Breast epithelium (tissue), 4 donors: ENCODE measurements around the gene CRYBB2. TPM values are rescaled to one million over a fixed set of nuclear protein-coding genes. Genes with fewer than 3 reads are reported as not detected.

Experiments
- DNase-seq, 2 donors: peaks; one replicate each; pipeline ENCODE4 v3.0.0-alpha.2; 2019; ENCODE audit warnings: low spot score in 2 of 2
- H3K27ac ChIP-seq, 2 donors: fragments of 200-600 bp; sonication (generic) in 1 of 2; one replicate each; pipeline ENCODE4 v1.5.1; 2016 to 2019; ENCODE audit warnings: mild to moderate bottlenecking in 1 of 2
- H3K27me3 ChIP-seq, 2 donors: fragments of 200-600 bp; sonication (generic) in 1 of 2; one replicate each; pipeline versions ENCODE4 v1.5.1 to v1.6.0; 2017 to 2019; ENCODE audit warnings: control low read depth in 1 of 2, mild to moderate bottlenecking in 1 of 2
- H3K36me3 ChIP-seq: fragments of 200-600 bp; one replicate; pipeline ENCODE4 v1.5.1; 2019
- H3K4me1 ChIP-seq, 2 donors: fragments of 200-600 bp; sonication (generic); one replicate each; pipeline ENCODE4 v1.5.1; 2016 to 2019; ENCODE audit warnings: control low read depth in 1 of 2
- H3K4me3 ChIP-seq, 3 donors: fragments of 200-600 bp; sonication (generic); 1 replicate in 2 of 3; 2 replicates in 1 of 3; pipeline ENCODE4 v1.5.1; 2016 to 2019; ENCODE audit warnings: mild to moderate bottlenecking in 3 of 3, moderate library complexity in 2 of 3
- H3K9me3 ChIP-seq, 2 donors: fragments of 200-600 bp; sonication (generic) in 1 of 2; one replicate each; pipeline ENCODE4 v1.5.1; 2016 to 2019; ENCODE audit warnings: control low read depth in 1 of 2
- POLR2A ChIP-seq: fragments of 450-650 bp; IDR thresholded peaks from one replicate; pipeline ENCODE4 v1.6.1; 2016; ENCODE audit warnings: antibody characterized with exemption, mild to moderate bottlenecking, moderate library complexity
- POLR2AphosphoS5 ChIP-seq, 3 donors: sonication (generic); formaldehyde crosslinking; IDR thresholded peaks; one replicate each; pipeline ENCODE4 v1.6.1; 2017; ENCODE audit warnings: antibody characterized with exemption in 3 of 3
- intact Hi-C: fragments of 100-400 bp; cut with DNase I; formaldehyde crosslinking; loops from one replicate; pipeline ENCODE4 v1.15.1; 2023; ENCODE audit warnings: low total_unique reads
- total RNA-seq, 3 donors: library from RNA; depleted of rRNA; stranded (reverse); fragments of >200 nt; gene quantifications; one replicate each; pipeline ENCODE4 v1.1.0, GENCODE V29; 2016
- TF ChIP-seq, protein P1 (sequence below), 3 donors: fragments of 450-650 bp; IDR thresholded peaks; one replicate each; pipeline ENCODE4 v1.5.1; 2016 to 2017; ENCODE audit warnings: antibody characterized with exemption in 3 of 3, mild to moderate bottlenecking in 3 of 3, moderate library complexity in 3 of 3

The CRYBB2 gene
- total RNA-seq, 3 donors from 2014 or later, result 0.66 TPM; not detected in 2

DNA sequence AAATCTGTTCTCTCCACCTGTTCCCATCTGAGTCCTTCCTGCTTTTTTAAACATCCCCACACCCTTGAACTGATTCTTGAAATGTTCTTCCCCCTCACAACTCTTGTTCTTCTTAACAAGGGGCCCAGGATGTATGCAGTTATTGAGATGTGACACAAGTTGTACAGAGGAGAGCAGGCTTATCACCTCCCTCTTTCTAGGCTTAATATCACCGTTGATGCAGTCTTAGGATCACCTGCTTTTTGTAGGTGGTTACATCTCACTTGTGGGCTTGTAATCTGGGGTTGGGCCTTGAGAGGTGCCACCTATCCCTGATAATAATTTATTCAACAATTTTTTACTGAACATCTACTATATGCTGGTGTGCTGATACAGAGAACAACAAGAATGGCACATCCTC, 13.6 kb upstream of the CRYBB2 start:
- H3K4me1 ChIP-seq, result no peaks in the 10 kb centered on the region
- no peak overlapping the region for H3K4me3 ChIP-seq
- no peaks in the 10 kb centered on the region for H3K9me3 ChIP-seq
- no peak for TF ChIP-seq POLR2AphosphoS5 (IDR thresholded peaks at IDR 0.05)
- TF ChIP-seq, protein P1, sequence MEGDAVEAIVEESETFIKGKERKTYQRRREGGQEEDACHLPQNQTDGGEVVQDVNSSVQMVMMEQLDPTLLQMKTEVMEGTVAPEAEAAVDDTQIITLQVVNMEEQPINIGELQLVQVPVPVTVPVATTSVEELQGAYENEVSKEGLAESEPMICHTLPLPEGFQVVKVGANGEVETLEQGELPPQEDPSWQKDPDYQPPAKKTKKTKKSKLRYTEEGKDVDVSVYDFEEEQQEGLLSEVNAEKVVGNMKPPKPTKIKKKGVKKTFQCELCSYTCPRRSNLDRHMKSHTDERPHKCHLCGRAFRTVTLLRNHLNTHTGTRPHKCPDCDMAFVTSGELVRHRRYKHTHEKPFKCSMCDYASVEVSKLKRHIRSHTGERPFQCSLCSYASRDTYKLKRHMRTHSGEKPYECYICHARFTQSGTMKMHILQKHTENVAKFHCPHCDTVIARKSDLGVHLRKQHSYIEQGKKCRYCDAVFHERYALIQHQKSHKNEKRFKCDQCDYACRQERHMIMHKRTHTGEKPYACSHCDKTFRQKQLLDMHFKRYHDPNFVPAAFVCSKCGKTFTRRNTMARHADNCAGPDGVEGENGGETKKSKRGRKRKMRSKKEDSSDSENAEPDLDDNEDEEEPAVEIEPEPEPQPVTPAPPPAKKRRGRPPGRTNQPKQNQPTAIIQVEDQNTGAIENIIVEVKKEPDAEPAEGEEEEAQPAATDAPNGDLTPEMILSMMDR (IDR thresholded peaks at IDR 0.05), result no peak
- no peak for TF ChIP-seq POLR2A
- intact Hi-C loops, result no loop called here
- no peak overlapping the region for H3K27ac ChIP-seq
- no peaks in the 10 kb centered on the region for H3K36me3 ChIP-seq
- no peaks in the 10 kb centered on the region for H3K27me3 ChIP-seq
- no peak for DNase-seq

DNA sequence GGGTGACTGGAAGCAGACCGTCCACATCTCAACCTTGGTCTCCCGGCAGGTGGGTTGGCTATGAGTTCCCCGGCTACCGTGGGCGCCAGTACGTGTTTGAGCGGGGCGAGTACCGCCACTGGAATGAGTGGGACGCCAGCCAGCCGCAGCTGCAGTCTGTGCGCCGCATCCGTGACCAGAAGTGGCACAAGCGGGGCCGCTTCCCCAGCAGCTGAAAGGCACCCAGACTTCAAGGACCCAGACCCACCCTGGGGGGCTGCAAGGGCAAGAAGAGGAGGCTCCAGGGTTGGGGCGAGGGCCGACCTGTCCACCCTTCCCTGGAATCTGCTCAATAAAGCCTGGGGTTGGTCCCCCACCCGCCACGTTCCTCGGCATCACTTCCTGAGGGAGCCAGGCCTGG, 12.4 kb upstream of the CRYBB2 start:
- Histone ChIP-seq H3K4me3 (no peak overlapping the region), H3K27ac (no peak overlapping the region), H3K9me3 (no peaks in the 10 kb centered on the region), H3K36me3 (no peaks in the 10 kb centered on the region), H3K4me1 (no peaks in the 10 kb centered on the region), H3K27me3 (no peaks in the 10 kb centered on the region)
- no peak for DNase-seq
- intact Hi-C loops, result no loop called here
- TF ChIP-seq POLR2AphosphoS5 (IDR thresholded peaks at IDR 0.05) (no peak), POLR2A (no peak)
- TF ChIP-seq, protein P1 (IDR thresholded peaks at IDR 0.05), result no peak

DNA sequence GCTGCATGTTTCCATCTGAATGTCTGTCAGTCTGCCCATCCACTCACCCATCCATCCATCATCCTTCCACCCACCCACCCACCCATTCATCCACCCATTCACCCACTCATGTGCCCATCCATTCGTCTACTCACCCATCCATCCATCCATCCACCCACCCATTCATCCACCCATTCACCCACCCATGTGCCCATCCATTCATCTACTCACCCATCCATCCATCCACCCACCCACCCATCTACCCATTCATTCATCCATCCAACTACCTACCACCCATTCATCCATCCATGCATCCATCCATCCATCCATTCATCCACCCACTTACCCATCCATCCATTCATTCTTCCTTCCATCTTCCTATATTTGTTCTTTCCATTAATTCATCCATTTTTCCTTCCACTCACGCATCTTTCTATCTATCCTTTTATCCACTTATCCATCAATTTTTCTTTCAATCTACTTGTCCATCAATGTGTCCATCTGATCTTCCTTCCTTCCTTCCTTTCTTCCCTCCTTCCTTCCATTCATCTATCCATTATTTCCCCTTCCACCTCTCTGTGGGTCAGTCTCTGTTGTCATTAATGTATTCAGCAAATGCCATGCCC, 11.8 kb upstream of the CRYBB2 start:
- intact Hi-C loops, result no loop called here
- Histone ChIP-seq H3K4me3 (no peak overlapping the region), H3K27ac (no peak overlapping the region), H3K36me3 (no peaks in the 10 kb centered on the region), H3K27me3 (no peaks in the 10 kb centered on the region), H3K4me1 (no peaks in the 10 kb centered on the region), H3K9me3 (no peaks in the 10 kb centered on the region)
- TF ChIP-seq POLR2A, result no peak
- TF ChIP-seq POLR2AphosphoS5 (IDR thresholded peaks at IDR 0.05), result no peak
- TF ChIP-seq, protein P1 (IDR thresholded peaks at IDR 0.05), result no peak
- DNase-seq, result no peak

DNA sequence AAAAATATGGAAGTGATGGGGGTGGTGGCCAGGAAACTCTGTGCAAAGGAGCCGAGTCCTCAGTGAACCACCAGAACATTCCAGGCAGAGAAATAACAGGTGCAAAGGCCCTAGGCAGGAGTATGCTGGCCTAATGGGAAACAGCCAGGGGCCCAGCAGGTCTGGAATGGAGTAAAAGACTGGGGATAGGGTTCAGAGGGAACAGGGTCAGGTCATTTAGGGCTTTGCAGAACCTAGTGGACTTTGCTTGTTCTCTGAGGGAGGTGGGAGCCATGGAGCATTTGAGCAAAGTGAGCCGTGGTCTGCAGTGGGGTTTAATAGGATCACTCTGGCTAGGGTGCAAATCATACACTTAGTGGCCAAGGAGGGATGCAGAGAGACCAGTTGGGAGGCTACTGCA, 11.1 kb upstream of the CRYBB2 start:
- Histone ChIP-seq H3K27ac (no peak overlapping the region), H3K4me3 (no peak overlapping the region), H3K9me3 (peaks cover 0 to 3% of the 10 kb centered on the region in 2 donors), H3K4me1 (no peaks in the 10 kb centered on the region), H3K27me3 (no peaks in the 10 kb centered on the region), H3K36me3 (no peaks in the 10 kb centered on the region)
- TF ChIP-seq, protein P1 (IDR thresholded peaks at IDR 0.05), result no peak
- intact Hi-C loops, result no loop called here
- no peak for DNase-seq

DNA sequence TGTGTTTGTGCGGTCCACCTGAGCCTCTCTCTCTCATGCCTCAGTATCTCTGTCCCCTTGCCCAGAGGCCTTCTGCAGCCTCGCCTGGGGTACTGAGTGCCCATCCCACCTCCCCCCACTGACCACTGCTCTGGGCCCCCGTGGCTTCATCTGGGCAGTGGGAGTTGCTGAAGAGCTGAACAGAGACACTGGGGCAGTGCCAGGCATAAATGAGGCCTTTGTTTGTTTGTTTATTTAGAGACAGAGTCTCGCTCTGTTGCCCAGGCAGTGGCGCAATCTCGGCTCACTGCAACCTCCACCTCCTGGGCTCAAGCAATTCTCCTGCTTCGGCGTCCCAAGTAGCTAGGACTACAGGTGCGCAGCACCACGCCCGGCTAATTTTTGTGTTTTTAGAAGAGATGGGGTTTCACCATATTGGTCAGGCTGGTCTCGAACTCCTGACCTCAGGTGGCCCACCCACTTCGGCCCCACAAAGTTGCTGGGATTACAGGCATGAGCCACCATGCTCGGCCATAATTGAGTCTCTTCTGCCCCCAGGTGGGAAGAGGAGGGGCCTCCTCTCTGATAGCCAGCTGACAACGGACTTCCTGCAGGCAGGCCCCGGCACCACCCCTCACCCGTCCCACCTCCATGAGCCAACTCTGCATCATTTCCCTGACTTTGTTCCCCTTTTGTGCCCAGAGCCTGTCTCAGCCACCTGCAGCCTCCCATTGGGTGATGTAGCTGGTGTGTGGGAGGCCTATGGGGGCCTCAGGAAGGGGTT, 10.5 kb upstream of the CRYBB2 start:
- Histone ChIP-seq H3K27ac (no peak overlapping the region), H3K4me3 (no peak overlapping the region), H3K9me3 (peaks cover 0 to 5% of the 10 kb centered on the region in 2 donors), H3K36me3 (no peaks in the 10 kb centered on the region), H3K4me1 (no peaks in the 10 kb centered on the region), H3K27me3 (no peaks in the 10 kb centered on the region)
- intact Hi-C loops, result no loop called here
- DNase-seq, result no peak
- TF ChIP-seq POLR2A (no peak), POLR2AphosphoS5 (IDR thresholded peaks at IDR 0.05) (no peak)
- TF ChIP-seq, protein P1 (IDR thresholded peaks at IDR 0.05), result no peak
